ENCODE data around the gene PDLIM1. TPM values are rescaled to one million over a fixed set of nuclear protein-coding genes. Genes with fewer than 3 reads are reported as not detected.
"Not testable (repeated sequence)": the region's sequence is repeated elsewhere in the genome, so short reads cannot be mapped to it uniquely, and the experiment has no call there.

Gene PDLIM1
- total RNA-seq, 1 experiment from 2014 or later = 6.3 TPM

DNA sequence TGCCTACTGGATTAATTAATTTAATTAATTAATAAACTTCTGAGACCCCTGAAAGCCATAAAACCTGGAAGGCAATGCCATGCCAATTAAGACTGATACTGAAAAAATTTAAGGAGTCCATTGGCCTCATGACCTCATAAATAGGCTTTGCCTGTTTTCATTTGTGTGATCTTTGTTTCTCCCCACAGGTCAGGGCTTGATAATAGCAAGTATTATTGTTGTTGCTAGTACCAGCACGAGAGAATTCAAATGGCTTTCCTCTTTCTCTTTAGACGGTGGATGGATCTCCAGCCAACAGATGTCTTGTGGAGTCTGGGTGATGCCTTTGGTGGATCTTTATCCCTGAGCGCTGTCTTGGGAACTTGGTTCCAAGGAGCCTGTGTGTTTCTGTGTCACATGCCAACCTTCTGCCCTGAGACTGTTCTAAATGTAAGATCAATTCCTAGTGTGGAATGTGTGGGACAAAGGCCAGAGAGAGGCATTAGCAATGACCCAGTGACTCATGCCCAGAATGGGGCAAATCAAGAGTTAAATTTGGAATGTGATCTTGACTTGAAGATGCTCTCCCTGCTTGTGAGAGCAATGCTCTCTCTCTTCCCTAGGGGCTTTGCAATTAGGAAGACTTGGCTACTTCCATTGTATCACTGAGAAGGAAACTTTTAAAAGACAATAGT is 79.1 kb downstream of the PDLIM1 start:
- DNase-seq (ENCODE audit: low read depth) = peak; percentile 55

DNA sequence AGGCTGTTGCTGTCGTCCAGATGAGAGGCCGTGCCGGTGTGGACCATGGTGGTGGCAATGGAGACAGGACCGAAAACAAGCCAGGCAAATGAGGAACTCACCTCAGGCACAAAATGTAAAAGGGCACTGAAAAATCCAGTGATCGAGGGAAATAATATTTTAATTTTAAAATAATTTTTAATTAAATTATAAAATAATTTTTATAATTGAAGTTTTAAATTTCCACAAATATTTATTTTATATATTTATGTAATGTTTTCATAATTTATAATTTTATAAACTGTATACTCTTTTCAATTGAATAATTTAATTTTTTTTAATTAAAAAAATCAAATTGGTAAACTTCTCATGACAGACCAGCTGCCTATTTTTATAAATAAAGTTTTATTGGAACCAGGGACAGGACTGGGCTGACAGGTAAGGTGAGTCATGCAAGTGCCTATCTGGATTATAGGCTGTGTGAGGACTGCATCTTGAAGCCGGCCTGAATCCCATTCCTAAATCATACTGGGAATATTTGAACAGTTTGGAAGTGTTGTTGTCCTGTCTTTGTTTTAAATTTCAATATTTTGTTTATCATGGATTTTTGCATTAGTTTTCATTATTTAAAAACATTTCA is 81.2 kb downstream of the PDLIM1 start:
- DNase-seq (ENCODE audit: low read depth) = no peak

DNA sequence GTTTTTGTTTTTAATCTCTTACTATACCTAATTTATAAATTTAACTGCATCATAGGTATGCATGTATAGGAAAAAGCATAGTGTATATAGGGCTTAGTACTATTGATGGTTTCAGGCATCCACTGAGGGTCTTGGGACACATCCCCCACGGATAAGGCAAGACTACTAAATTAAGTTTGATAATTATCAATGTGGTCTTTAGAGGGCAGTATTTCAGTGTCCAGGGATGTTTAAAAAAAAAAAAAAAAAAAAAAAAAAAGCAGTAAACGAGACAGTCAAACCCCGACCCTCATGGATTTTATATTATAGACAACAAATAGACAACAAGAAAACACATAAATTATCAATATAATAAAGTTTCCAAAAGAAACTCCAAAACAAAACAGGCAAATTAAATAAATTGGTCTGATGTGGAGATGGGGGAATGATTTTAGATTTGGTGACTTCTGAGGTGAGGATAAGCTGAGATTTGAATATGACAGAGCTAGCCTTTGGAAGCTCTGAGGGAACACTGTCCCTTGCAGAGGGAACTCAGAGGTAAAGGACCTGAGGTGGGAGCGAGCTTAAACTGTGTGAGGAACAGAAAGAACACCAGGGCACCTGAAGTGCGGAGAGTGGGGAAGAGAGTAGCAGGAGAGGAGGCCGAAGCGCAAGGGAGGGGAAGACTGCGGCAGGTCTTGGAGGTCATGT is 82.0 kb downstream of the PDLIM1 start:
- DNase-seq (ENCODE audit: low read depth) = no peak

DNA sequence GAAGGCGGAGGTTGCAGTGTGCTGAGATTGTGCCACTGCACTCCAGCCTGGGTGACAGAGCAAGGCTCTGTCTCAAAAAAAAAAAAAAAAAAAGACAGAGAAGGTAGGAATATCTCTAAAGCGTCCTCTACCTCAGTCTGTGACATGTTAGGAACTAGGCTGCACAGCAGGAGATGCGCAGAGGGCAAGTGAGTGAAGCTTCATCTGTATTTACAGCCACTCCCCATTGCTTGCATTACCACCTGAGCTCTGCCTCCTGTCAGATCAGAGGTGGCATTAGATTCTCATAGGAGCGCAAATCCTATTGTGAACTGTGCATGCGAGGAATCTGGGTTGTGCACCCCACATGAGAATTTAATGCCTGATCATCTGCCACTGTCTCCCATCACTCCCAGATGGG is 87.9 kb downstream of the PDLIM1 start:
- not testable (repeated sequence) for DNase-seq (ENCODE audit: low read depth)

DNA sequence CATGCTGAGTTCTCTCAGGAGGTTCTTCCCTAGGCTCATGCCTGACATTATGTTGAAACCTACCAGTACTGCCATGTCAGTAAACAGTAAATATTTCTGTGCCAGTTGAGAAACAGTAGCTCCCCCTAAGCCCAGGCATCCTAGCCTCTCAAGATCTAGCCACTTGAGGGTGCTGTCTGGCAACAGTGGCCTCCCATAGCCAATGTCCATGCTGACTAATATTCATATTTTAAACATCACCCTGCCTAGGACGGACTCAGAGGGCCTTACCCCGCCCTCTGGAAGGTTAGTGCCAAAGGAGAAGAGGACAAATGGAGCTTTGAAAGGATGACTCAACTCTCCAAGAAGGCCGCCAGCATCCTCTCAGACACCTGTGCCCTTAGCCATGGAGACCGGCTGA is 89.1 kb downstream of the PDLIM1 start:
- peak; percentile 61 for DNase-seq (ENCODE audit: low read depth)

DNA sequence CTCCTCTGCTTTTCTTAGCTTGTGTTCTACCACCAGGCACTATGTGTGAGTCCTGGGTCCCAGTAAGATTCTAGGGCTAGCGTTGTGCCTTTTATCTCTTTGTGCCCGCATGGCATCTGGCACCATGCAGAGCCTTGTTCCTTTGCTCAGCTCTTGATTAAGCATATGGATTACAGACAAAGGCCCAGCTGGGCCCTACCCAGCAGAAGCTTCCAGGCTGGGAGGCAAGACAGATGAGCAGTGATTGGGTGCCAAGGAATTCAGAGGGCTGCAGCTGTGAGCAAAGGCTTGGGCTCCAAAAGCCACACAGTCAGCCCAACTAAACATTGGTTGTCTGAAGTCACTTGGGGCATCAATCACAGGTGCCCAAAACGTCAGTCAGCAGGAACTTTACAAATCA is 94.8 kb downstream of the PDLIM1 start:
- no peak for DNase-seq (ENCODE audit: low read depth)

DNA sequence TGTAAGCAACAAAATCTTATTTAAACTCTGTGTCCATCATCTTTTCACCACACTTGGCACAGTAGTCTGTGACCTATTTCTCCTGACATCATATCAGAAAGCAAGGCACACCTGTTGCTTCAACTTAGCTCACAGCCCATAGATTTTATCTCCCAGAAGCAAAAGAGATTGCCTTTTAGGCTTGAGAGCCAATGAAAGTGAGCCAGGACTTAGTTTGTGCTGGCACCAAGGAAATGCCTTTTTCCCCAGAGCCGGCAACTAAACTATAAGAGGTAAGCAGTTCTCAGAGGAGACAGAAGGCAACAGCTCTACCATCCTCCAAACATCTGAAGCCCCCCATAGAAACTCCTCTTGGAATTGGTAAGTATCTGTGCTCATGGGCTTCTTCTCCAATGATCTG is 96.9 kb downstream of the PDLIM1 start, which contains the start of gene ACSM6:
Gene ACSM6, plus strand, starts transcription at position 295 of the 400 bp plus-strand sequence. CDS start 248 bp downstream, outside the sequence.
- DNase-seq (ENCODE audit: low read depth) = no peak

DNA sequence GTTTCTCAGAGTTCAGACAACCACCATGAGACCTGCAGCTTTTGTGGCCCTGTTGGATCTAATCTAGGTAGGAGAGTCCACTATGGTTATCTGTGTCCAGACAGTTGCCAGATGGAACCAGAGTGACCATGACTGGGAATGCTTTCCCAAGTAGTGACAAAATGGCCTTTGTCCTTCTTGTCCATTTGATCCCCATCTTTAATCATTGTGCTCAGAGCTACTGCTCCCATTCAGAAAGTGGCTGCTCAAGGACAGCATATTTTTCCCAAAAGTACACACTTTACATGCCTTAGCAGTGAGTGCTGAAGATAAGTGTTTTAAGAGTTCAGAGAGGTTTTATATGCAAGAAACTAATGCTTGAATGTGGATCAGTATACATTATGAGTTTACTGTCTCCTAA is 102.2 kb downstream of the PDLIM1 start:
- no peak for DNase-seq (ENCODE audit: low read depth)

DNA sequence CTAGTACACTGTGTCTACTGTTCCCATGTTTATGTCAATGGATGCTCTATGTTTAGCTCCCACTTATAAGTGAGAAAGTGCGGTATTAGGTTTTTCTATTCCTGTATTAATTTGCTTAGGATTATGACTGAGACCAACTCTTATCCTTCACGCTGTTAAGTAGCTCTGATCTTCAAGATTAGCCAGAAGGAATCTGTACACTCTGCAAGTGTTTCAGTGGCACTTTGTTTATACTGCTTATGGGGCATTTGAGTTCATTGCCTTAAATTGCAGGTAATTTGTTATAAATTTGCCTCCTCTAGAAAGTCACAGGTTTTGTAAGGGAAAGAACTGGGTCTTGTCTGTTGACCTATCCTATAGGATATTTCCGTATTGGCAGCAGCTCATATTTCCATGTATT is 103.2 kb downstream of the PDLIM1 start:
- no peak for DNase-seq (ENCODE audit: low read depth)

Other genes starting within 250 kb of the PDLIM1 start
- not detected in 2 replicates for gene CYP2C8, start 221.5 kb downstream of the PDLIM1 start, total RNA-seq (2014; rRNA removed)
- not detected in 2 replicates for gene ACSM6, start 96.8 kb downstream of the PDLIM1 start, total RNA-seq (2014; rRNA removed)